ENCODE data around the gene MYL9. TPM values are rescaled to one million over a fixed set of nuclear protein-coding genes. Genes with fewer than 3 reads are reported as not detected.

Gene MYL9
- total RNA-seq, result 10 to 100 TPM; 34.2 to 99.0 (median 58.2) TPM

- no peak for TF ChIP-seq CTCF (IDR thresholded peaks at IDR 0.05)
- TF ChIP-seq POLR2A (IDR thresholded peaks at IDR 0.05), result peak in 1 of 2 donors; percentile 34
- H3K4me1 ChIP-seq, result peaks cover 0 to 19% (median 0%) of the 10 kb centered on the region in 4 donors
These were observed at the start of gene MYL9 for GRCh38 chr20:36541227-36541767. MYL9 (plus strand) TSS chr20:36541519; CDS start chr20:36544885, 3,366 bp downstream.

GRCh38 chr20:36491901-36492617 is 49.3 kb upstream of the MYL9 start:
- TF ChIP-seq CTCF (IDR thresholded peaks at IDR 0.05) (no peak), POLR2A (IDR thresholded peaks at IDR 0.05) (no peak)
- DNase-seq, result peak; percentile 46 to 81 (median 75)
- H3K4me1 ChIP-seq, result peaks cover 0 to 33% (median 17%) of the 10 kb centered on the region in 4 donors
- no peaks in the 10 kb centered on the region for H3K9me3 ChIP-seq
- H3K27me3 ChIP-seq, result no peaks in the 10 kb centered on the region
- H3K4me3 ChIP-seq, result no peak overlapping the region
- H3K27ac ChIP-seq, result peak overlapping the region; percentile 10 to 73 (median 55)
- peaks cover 0 to 15% (median 0%) of the 10 kb centered on the region in 3 donors for H3K36me3 ChIP-seq

More at GRCh38 chr20:36541227-36541767, at the start of gene MYL9:
- Histone ChIP-seq H3K36me3 (no peaks in the 10 kb centered on the region), H3K27me3 (no peaks in the 10 kb centered on the region), H3K4me3 (peak within 1 kb of the TSS; percentile 43 to 60 (median 54)), H3K27ac (peak within 1 kb of the TSS; percentile 69 to 87 (median 82)), H3K9me3 (no peaks in the 10 kb centered on the region)
- DNase-seq, result peak; percentile 78 to 92 (median 85)

- no peaks in the 10 kb centered on the region for H3K9me3 ChIP-seq
- peak overlapping the region in 3 of 4 donors; percentile 4 to 73 (median 49) for H3K27ac ChIP-seq
- TF ChIP-seq POLR2A (IDR thresholded peaks at IDR 0.05) (no peak), CTCF (IDR thresholded peaks at IDR 0.05) (peak in 2 of 6 experiments; percentile 21 to 22)
- H3K4me3 ChIP-seq, result no peak overlapping the region
- peaks cover 0 to 27% (median 0%) of the 10 kb centered on the region in 3 donors for H3K36me3 ChIP-seq
- H3K4me1 ChIP-seq, result peaks cover 0 to 33% (median 17%) of the 10 kb centered on the region in 4 donors
- H3K27me3 ChIP-seq, result no peaks in the 10 kb centered on the region
- DNase-seq, result peak in 1 of 3 donors; percentile 45
These were observed 48.1 kb upstream of the MYL9 start for GRCh38 chr20:36493051-36493800.

- DNase-seq, result peak in 1 of 3 donors; percentile 64
- Histone ChIP-seq H3K36me3 (peaks cover 0 to 32% (median 0%) of the 10 kb centered on the region in 3 donors), H3K27me3 (no peaks in the 10 kb centered on the region), H3K27ac (peak overlapping the region in 3 of 4 donors; percentile 4 to 73 (median 49)), H3K4me3 (no peak overlapping the region), H3K4me1 (peaks cover 0 to 33% (median 17%) of the 10 kb centered on the region in 4 donors), H3K9me3 (no peaks in the 10 kb centered on the region)
- TF ChIP-seq POLR2A (IDR thresholded peaks at IDR 0.05) (no peak), CTCF (IDR thresholded peaks at IDR 0.05) (no peak)
These were observed 47.6 kb upstream of the MYL9 start for GRCh38 chr20:36493801-36494114.

Data from Peyer's patch (tissue), 4 donors.